ENCODE measurements around the gene APPBP2. TPM values are rescaled to one million over a fixed set of nuclear protein-coding genes. Genes with fewer than 3 reads are reported as not detected.

The APPBP2 gene
- total RNA-seq, 1 donor from 2014 or later = 51.7 TPM

GRCh38 chr17:60542071-60542470 is 16.0 kb upstream of the APPBP2 start:
- H3K9me3 Mint-ChIP-seq (ENCODE audit: unreplicated experiment) = no peaks in the 10 kb centered on the region
- H3K27me3 Mint-ChIP-seq (ENCODE audit: unreplicated experiment) = no peaks in the 10 kb centered on the region
- DNase-seq (ENCODE audit: extremely low spot score, unreplicated experiment) = no peak
- peaks cover 2% of the 10 kb centered on the region for H3K4me1 Mint-ChIP-seq (ENCODE audit: unreplicated experiment)
- no peak overlapping the region for H3K27ac Mint-ChIP-seq (ENCODE audit: unreplicated experiment)
- no peak overlapping the region for H3K4me3 Mint-ChIP-seq (ENCODE audit: unreplicated experiment)
- H3K36me3 Mint-ChIP-seq (ENCODE audit: unreplicated experiment) = no peaks in the 10 kb centered on the region
- TF ChIP-seq CTCF (IDR thresholded peaks at IDR 0.05) = no peak

GRCh38 chr17:60540460-60540859 is 14.4 kb upstream of the APPBP2 start:
- no peaks in the 10 kb centered on the region for H3K36me3 Mint-ChIP-seq (ENCODE audit: unreplicated experiment)
- no peaks in the 10 kb centered on the region for H3K9me3 Mint-ChIP-seq (ENCODE audit: unreplicated experiment)
- no peak overlapping the region for H3K27ac Mint-ChIP-seq (ENCODE audit: unreplicated experiment)
- no peak for TF ChIP-seq CTCF (IDR thresholded peaks at IDR 0.05)
- peaks cover 8% of the 10 kb centered on the region for H3K4me1 Mint-ChIP-seq (ENCODE audit: unreplicated experiment)
- H3K4me3 Mint-ChIP-seq (ENCODE audit: unreplicated experiment) = no peak overlapping the region
- no peaks in the 10 kb centered on the region for H3K27me3 Mint-ChIP-seq (ENCODE audit: unreplicated experiment)
- no peak for DNase-seq (ENCODE audit: extremely low spot score, unreplicated experiment)

- no peak for TF ChIP-seq CTCF (IDR thresholded peaks at IDR 0.05)
- Mint-ChIP-seq H3K36me3 (ENCODE audit: unreplicated experiment) (no peaks in the 10 kb centered on the region), H3K4me1 (ENCODE audit: unreplicated experiment) (peaks cover 10% of the 10 kb centered on the region), H3K27ac (ENCODE audit: unreplicated experiment) (no peak overlapping the region), H3K4me3 (ENCODE audit: unreplicated experiment) (no peak overlapping the region), H3K9me3 (ENCODE audit: unreplicated experiment) (no peaks in the 10 kb centered on the region), H3K27me3 (ENCODE audit: unreplicated experiment) (no peaks in the 10 kb centered on the region)
- no peak for DNase-seq (ENCODE audit: extremely low spot score, unreplicated experiment)
These were observed 13.8 kb upstream of the APPBP2 start for GRCh38 chr17:60539807-60540206.

GRCh38 chr17:60538726-60539125 is 12.7 kb upstream of the APPBP2 start:
- TF ChIP-seq CTCF (IDR thresholded peaks at IDR 0.05) = no peak
- Mint-ChIP-seq H3K4me3 (ENCODE audit: unreplicated experiment) (no peak overlapping the region), H3K36me3 (ENCODE audit: unreplicated experiment) (no peaks in the 10 kb centered on the region), H3K4me1 (ENCODE audit: unreplicated experiment) (peaks cover 12% of the 10 kb centered on the region), H3K27me3 (ENCODE audit: unreplicated experiment) (no peaks in the 10 kb centered on the region), H3K9me3 (ENCODE audit: unreplicated experiment) (no peaks in the 10 kb centered on the region), H3K27ac (ENCODE audit: unreplicated experiment) (no peak overlapping the region)
- DNase-seq (ENCODE audit: extremely low spot score, unreplicated experiment) = no peak

GRCh38 chr17:60535382-60536279 is 9.6 kb upstream of the APPBP2 start:
- DNase-seq (ENCODE audit: extremely low spot score, unreplicated experiment) = no peak
- no peak for TF ChIP-seq CTCF (IDR thresholded peaks at IDR 0.05)
- Mint-ChIP-seq H3K27me3 (ENCODE audit: unreplicated experiment) (no peaks in the 10 kb centered on the region), H3K9me3 (ENCODE audit: unreplicated experiment) (no peaks in the 10 kb centered on the region), H3K4me1 (ENCODE audit: unreplicated experiment) (peaks cover 10% of the 10 kb centered on the region), H3K27ac (ENCODE audit: unreplicated experiment) (no peak overlapping the region), H3K4me3 (ENCODE audit: unreplicated experiment) (no peak overlapping the region), H3K36me3 (ENCODE audit: unreplicated experiment) (no peaks in the 10 kb centered on the region)
